OCI-M2 (cell line): ENCODE results near the gene CD300LG.

ENCODE experiments used
- DNase-seq: peaks from one replicate; lab custom pipeline; 2025; ENCODE audit not compliant: unreplicated experiment; lab: John Stamatoyannopoulos, UW

The CD300LG gene

GRCh38 chr17:43905400-43905984 is 58.5 kb downstream of the CD300LG start:
- no peak for DNase-seq

GRCh38 chr17:43905985-43906852 is 59.2 kb downstream of the CD300LG start:
- no peak for DNase-seq

- no peak for DNase-seq
Observed at GRCh38 chr17:43906951-43907424, 60.0 kb downstream of the CD300LG start.

- DNase-seq = peak; percentile 84
Observed at GRCh38 chr17:43907425-43907981, 60.5 kb downstream of the CD300LG start, which contains the start of gene MPP2. TSS of gene MPP2 (minus strand) at chr17:43907536. CDS start at chr17:43904460, 3,076 bp downstream.

GRCh38 chr17:43907998-43908721 is 61.2 kb downstream of the CD300LG start:
- DNase-seq = no peak

GRCh38 chr17:43909537-43910231 is 62.7 kb downstream of the CD300LG start:
- no peak for DNase-seq

- DNase-seq = no peak
Observed at GRCh38 chr17:43911904-43912303, 64.9 kb downstream of the CD300LG start.

- DNase-seq = no peak
Observed at GRCh38 chr17:43912635-43913304, 65.8 kb downstream of the CD300LG start.
